K562 (cell line): ENCODE data around the gene DGCR2. TPM values are rescaled to one million over a fixed set of nuclear protein-coding genes. Genes with fewer than 3 reads are reported as not detected.

Experiments
- ASH1L ChIP-seq: fragments of 450-650 bp; IDR thresholded peaks from 2 replicates; pipeline ENCODE4 v1.6.1; 2018; ENCODE audit warnings: borderline replicate concordance, mild to moderate bottlenecking, low read depth; ENCODE audit not compliant: partially characterized antibody
- BCL6 ChIP-seq: fragments of 250-450 bp; sonication (Bioruptor Pico); IDR thresholded peaks from 2 replicates; pipeline ENCODE4 v1.4.0; 2020
- ELF1 ChIP-seq: fragments of 200-800 bp; sonication (Bioruptor generic); IDR thresholded peaks from 2 replicates; pipeline ENCODE4 v1.6.1; 2016; ENCODE audit warnings: missing genetic modification characterization, missing compliant biosample characterization
- GATA2 ChIP-seq: sonication (generic); formaldehyde crosslinking; IDR thresholded peaks from 2 replicates; pipeline ENCODE4 v1.4.0; 2020; ENCODE audit warnings: mild to moderate bottlenecking, missing genetic modification reagents
- KAT8 ChIP-seq: fragments of 450-650 bp; IDR thresholded peaks from 2 replicates; pipeline ENCODE4 v1.6.1; 2016; ENCODE audit warnings: low read depth, mild to moderate bottlenecking
- MCM2 ChIP-seq: fragments of 450-650 bp; IDR thresholded peaks from 2 replicates; pipeline ENCODE4 v1.6.1; 2017; ENCODE audit warnings: low read depth, mild to moderate bottlenecking
- MNT ChIP-seq, 2 experiments: fragments of 450-650 bp; conservative IDR thresholded peaks; 2 replicates each; pipeline ENCODE4 v1.6.1; 2017; ENCODE audit warnings: mild to moderate bottlenecking in 2 of 2, moderate library complexity in 2 of 2
- PBX2 ChIP-seq, 2 experiments: IDR thresholded peaks in 1 of 2; conservative IDR thresholded peaks in 1 of 2; 2 replicates each; pipeline ENCODE4 v1.6.1; 2016; ENCODE audit warnings: low read depth in 2 of 2, mild to moderate bottlenecking in 1 of 2, missing compliant biosample characterization in 1 of 2, missing genetic modification characterization in 1 of 2, moderate library complexity in 1 of 2
- PCBP1 ChIP-seq: fragments of 200-400 bp; formaldehyde crosslinking; IDR thresholded peaks from 2 replicates; pipeline ENCODE4 v1.6.1; 2018; ENCODE audit warnings: mild to moderate bottlenecking, low read depth, low read length; ENCODE audit not compliant: poor library complexity, severe bottlenecking
- PHF21A ChIP-seq: fragments of 450-650 bp; IDR thresholded peaks from 2 replicates; pipeline ENCODE4 v1.6.1; 2017; ENCODE audit warnings: low read depth, borderline replicate concordance
- POLR2A ChIP-seq: fragments of 450-650 bp; conservative IDR thresholded peaks from 2 replicates; pipeline ENCODE4 v1.6.1; 2016
- POLR2AphosphoS2 ChIP-seq: IDR thresholded peaks from 2 replicates; pipeline ENCODE4 v1.6.1; 2012; ENCODE audit warnings: low read length, improper control_type of control experiment
- RB1 ChIP-seq: fragments of 450-650 bp; IDR thresholded peaks from 2 replicates; pipeline ENCODE4 v1.6.1; 2017; ENCODE audit warnings: low read depth, mild to moderate bottlenecking
- SAFB2 ChIP-seq: fragments of 200-400 bp; formaldehyde crosslinking; IDR thresholded peaks from 2 replicates; pipeline ENCODE4 v1.6.1; 2018; ENCODE audit warnings: borderline replicate concordance, low read length, low read depth, moderate library complexity; ENCODE audit not compliant: severe bottlenecking
- SNIP1 ChIP-seq: fragments of 450-650 bp; IDR thresholded peaks from 2 replicates; pipeline ENCODE4 v1.7.1; 2017; ENCODE audit warnings: low read depth, mild to moderate bottlenecking
- SP1 ChIP-seq: sonication (generic); formaldehyde crosslinking; IDR thresholded peaks from 2 replicates; pipeline ENCODE4 v1.8.1; 2022; ENCODE audit warnings: mild to moderate bottlenecking, missing genetic modification reagents
- SRSF7 ChIP-seq: fragments of 200-400 bp; formaldehyde crosslinking; optimal IDR thresholded peaks from 2 replicates; pipeline ENCODE3; 2017; ENCODE audit warnings: mild to moderate bottlenecking, low read depth, low read length
- ZC3H4 ChIP-seq: sonication (generic); formaldehyde crosslinking; IDR thresholded peaks from 2 replicates; pipeline ENCODE4 v1.9.0; 2021; ENCODE audit warnings: missing genetic modification reagents, borderline replicate concordance
- ZC3H8 ChIP-seq: fragments of 450-650 bp; IDR thresholded peaks from 2 replicates; pipeline ENCODE4 v1.6.1; 2017
- ZNF589 ChIP-seq: fragments of 200-800 bp; sonication (Bioruptor generic); IDR thresholded peaks from 2 replicates; pipeline ENCODE4 v1.6.1; 2016; ENCODE audit warnings: low read depth, missing genetic modification characterization, missing compliant biosample characterization
- polyA plus RNA-seq, 8 experiments: library from polyadenylated mRNA; depleted of rRNA in 4 of 8; stranded (reverse) in 5 of 8; unstranded in 3 of 8; fragments of >200 nt; fragmentation: Nextera tagmentation in 2 of 8; fragmentation: Illumina TruSeq in 1 of 8; extraction: Ambion mirVana in 2 of 8; extraction: Trizol in 1 of 8; gene quantifications; 2 replicates each; pipeline versions ENCODE4 v1.2.1 to v1.2.3, GENCODE V29; 2011 to 2014; ENCODE audit warnings: inconsistent platforms in 1 of 8, missing spikeins in 1 of 8
- total RNA-seq, 7 experiments: library from RNA; depleted of rRNA in 6 of 7; stranded (reverse); fragments of >200 nt in 6 of 7; fragmentation: Illumina TruSeq in 2 of 7; extraction: Trizol in 2 of 7; gene quantifications; 2 replicates each; pipeline versions ENCODE4 v1.2.1 to v1.2.3, GENCODE V29; 2011 to 2021; ENCODE audit warnings: low replicate concordance in 1 of 7
- TF ChIP-seq, protein P1 (sequence below): fragments of 450-650 bp; IDR thresholded peaks from 2 replicates; pipeline ENCODE4 v1.6.1; 2016; ENCODE audit warnings: mild to moderate bottlenecking

DGCR2 gene
- total and polyA plus RNA-seq, 9 of the 15 experiments (the other 6 are each of a cell fraction or from before 2014, with no cell fraction given), result 0.69 to 101 (median 56.4) TPM

DNA sequence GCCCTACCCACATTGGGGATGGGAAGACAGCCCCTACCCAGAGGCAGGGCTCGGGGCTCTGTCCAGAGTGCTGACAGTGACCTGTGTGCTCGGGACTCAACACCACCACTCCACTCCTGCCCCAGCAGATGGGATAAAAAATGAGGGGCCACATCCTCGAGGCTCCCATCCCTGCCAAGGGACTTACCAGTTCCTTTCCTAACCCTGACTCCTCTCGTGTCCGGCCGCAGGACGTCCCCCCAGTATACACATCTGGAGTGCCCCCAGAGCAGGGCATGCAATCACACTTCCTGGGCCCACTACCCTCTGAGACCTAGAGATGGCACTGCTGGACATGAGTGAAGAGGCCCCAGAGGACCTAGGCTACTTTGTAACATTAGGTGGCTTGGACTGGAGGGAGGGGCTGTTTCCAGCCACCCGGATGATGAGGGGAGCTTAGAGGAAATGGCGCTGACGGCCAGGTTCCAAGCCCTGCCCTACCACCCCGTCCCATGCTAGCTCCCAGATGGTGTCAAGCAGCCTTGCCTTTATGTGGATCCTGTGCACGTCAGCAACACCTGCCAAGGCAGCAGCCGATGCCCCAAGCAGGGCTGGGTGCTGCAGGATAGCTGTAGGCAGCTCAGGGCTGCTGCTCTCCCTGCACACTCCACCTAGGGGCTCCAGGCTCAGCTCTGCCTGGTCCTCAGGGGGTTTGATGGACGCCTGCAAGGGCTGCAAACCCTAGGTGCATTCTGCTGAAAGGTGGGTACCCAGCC, 86.6 kb downstream of the DGCR2 start (continued):
- TF ChIP-seq PBX2 (CRISPR knock-in tag; IDR thresholded peaks at IDR 0.05; ENCODE audit: low read depth), result no peak
- no peak for TF ChIP-seq PBX2 (tag; conservative IDR thresholded peaks at IDR 0.05; ENCODE audit: low read depth)
- TF ChIP-seq MNT (conservative IDR thresholded peaks at IDR 0.05), result no peak
- no peak for TF ChIP-seq ASH1L
- TF ChIP-seq ELF1 (tag), result no peak
- peak; percentile 12; the same call in 1 of the 2 replicates for TF ChIP-seq POLR2AphosphoS2
- no peak for TF ChIP-seq KAT8
- TF ChIP-seq SRSF7, result no peak
- TF ChIP-seq RB1, result no peak; the same call in 1 of the 2 replicates
- no peak for TF ChIP-seq PCBP1
- TF ChIP-seq POLR2A, result peak; percentile 72
- TF ChIP-seq BCL6 (CRISPR knock-in tag), result no peak
- TF ChIP-seq MCM2, result no peak
- no peak for TF ChIP-seq SP1
- TF ChIP-seq, protein P1, sequence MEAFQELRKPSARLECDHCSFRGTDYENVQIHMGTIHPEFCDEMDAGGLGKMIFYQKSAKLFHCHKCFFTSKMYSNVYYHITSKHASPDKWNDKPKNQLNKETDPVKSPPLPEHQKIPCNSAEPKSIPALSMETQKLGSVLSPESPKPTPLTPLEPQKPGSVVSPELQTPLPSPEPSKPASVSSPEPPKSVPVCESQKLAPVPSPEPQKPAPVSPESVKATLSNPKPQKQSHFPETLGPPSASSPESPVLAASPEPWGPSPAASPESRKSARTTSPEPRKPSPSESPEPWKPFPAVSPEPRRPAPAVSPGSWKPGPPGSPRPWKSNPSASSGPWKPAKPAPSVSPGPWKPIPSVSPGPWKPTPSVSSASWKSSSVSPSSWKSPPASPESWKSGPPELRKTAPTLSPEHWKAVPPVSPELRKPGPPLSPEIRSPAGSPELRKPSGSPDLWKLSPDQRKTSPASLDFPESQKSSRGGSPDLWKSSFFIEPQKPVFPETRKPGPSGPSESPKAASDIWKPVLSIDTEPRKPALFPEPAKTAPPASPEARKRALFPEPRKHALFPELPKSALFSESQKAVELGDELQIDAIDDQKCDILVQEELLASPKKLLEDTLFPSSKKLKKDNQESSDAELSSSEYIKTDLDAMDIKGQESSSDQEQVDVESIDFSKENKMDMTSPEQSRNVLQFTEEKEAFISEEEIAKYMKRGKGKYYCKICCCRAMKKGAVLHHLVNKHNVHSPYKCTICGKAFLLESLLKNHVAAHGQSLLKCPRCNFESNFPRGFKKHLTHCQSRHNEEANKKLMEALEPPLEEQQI, result no peak
- TF ChIP-seq ZNF589 (CRISPR knock-in tag), result no peak
- TF ChIP-seq PHF21A, result no peak
- TF ChIP-seq SNIP1, result no peak
- TF ChIP-seq SAFB2, result no peak
- TF ChIP-seq GATA2, result no peak
- TF ChIP-seq ZC3H8, result no peak
- TF ChIP-seq ZC3H4 (CRISPR knock-in tag), result no peak
